Kasumi-1 (cell line): Measurements from ENCODE around the gene CACNA1D.
"Not testable (repeated sequence)": the region's sequence is repeated elsewhere in the genome, so short reads cannot be mapped to it uniquely, and the experiment has no call there.

ENCODE experiments used
- DNase-seq, 2 experiments: peaks; one replicate each; lab custom pipeline; 2025; lab: John Stamatoyannopoulos, UW

CACNA1D gene

GRCh38 chr3:53616971-53617892, 122.8 kb downstream of the CACNA1D start:
- DNase-seq = no peak

- no peak for DNase-seq
These were observed 123.6 kb downstream of the CACNA1D start for GRCh38 chr3:53617893-53618523.

GRCh38 chr3:53618524-53618906, 124.1 kb downstream of the CACNA1D start:
- no peak for DNase-seq

DNA sequence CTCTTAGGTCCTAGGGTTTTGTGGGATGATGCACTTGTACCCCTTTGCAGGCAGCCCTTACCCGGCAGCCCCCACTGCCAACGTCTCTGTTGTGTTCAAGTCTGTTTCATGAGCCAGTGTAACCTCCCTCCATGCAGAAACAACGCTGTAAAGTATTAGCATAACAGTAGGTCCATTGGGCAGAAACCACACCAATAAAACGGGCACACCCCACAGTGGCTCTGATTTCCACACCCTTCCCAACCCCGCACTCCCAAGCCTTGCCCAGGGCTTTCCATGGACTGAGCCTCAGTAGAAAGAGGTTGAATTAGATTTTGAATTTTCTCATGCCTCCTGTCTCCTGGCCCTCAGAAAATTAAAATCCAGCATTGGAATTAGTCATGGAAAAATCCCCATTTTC, 124.5 kb downstream of the CACNA1D start:
- no peak for DNase-seq

GRCh38 chr3:53624061-53624857, 129.8 kb downstream of the CACNA1D start:
- no peak for DNase-seq

GRCh38 chr3:53626876-53627275, 132.5 kb downstream of the CACNA1D start:
- no peak for DNase-seq

GRCh38 chr3:53628536-53629401, 134.4 kb downstream of the CACNA1D start:
- DNase-seq = no peak

GRCh38 chr3:53629402-53629723, 135.0 kb downstream of the CACNA1D start:
- DNase-seq = no peak

GRCh38 chr3:53630547-53630946, 136.1 kb downstream of the CACNA1D start:
- DNase-seq = no peak

DNA sequence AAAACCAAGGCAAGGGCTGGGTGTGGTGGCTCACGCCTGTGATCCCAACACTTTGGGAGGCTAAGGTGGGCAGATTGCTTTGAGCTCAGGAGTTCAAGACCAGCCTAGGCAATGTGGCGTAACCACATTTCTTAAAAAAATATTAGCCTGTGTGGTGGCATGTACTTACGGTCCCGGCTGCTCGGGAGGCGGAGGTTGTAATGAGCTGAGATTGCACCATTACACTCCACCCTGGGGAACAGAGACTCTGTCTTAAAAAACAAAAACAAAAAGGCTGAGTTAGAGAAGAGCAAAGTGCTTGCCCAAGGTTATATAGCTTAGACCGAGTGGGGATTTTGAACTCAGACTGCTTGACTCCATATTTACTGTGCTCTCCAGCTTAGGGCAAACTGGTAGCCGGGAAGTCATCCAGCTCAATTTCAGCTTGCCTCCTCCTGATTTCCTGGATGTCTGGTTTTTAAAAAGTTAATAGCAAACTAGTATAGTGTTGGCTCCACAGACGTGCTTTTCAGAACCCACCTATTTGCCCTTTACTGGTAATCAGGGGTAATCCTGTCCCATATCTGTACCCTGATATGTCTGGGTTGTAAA, 138.9 kb downstream of the CACNA1D start:
- no peak for DNase-seq

DNA sequence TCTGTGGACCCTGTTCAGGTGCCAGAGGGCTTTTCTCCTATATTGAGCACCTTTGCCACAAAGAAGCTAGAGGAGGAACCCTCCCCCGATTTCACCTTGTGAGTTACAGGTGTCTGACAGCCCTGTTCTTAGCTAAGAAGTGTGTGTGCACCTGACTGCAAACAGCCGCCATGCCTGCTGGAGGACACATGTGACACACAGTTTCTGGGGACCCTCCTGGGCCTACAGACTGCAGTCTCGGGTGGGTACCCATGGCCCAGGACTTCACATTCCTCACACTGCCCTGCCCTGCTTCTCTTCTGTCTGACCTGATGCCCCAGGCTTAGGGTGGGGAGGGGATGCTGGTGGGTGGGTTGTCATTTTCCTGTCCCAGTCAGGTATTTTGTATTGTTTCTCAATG, 140.6 kb downstream of the CACNA1D start:
- DNase-seq = no peak

DNA sequence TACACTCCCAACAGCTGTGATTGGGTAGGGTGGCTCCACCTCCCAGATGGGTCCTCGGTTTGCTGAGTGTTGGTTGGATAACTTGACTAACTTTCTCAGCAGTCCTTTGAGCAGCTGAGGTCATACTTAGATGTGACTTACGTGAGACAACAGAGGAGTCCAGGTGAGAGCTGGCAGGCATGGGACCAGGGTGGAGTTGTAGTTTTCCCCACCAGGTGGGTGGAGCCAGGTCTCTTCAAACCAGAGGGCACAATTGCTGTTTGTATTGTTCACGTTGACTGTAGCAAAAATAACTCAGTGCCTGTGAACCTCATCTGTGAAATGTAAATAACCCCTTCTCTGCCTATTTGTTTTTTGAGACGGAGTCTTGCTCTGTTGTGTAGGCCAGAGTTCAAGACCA, 144.4 kb downstream of the CACNA1D start:
- DNase-seq = not testable (repeated sequence)

DNA sequence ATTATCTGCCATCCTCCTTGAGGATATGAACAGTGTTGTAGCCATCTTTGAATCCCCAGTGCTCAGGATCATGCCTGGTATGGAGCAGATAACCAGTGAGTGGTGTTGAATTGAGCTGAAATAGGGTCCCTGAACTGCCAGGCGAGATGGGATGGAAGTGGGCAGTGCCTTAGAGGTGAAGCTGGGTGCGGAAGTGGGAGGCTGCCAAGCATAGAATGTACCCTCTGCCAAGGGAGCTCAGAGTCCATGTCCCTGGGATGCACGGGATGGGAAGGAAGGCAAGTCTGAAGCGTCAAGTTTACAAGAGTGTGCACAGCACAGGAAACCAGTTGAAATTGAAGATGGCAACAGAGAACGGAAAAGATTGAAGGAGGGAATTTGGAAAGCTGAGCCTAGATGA, 147.0 kb downstream of the CACNA1D start:
- no peak for DNase-seq

- no peak for DNase-seq
These were observed 147.8 kb downstream of the CACNA1D start for GRCh38 chr3:53642211-53642610.

- DNase-seq = no peak
These were observed 149.3 kb downstream of the CACNA1D start for GRCh38 chr3:53643757-53644156.

GRCh38 chr3:53645754-53646153, 151.3 kb downstream of the CACNA1D start:
- DNase-seq = no peak

DNA sequence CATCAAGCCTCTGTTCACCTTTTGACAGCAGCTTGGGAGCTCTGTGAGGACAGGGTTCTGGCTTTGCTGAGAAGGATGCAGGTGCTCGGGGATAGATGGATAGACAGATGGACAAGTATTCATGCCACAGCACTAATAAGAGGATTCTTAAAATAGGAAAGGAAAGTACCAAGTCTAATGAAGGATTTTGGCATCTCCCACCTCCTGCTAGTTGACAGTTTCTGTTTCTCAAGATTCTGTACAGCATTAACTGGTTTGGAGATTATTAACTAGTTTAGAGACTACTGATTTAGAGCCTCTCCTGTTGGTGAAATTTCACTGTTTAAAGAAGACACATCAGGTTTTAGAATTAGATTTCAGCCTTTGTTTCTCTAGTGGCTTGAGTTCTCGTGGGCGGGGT, 152.3 kb downstream of the CACNA1D start:
- DNase-seq = no peak

DNA sequence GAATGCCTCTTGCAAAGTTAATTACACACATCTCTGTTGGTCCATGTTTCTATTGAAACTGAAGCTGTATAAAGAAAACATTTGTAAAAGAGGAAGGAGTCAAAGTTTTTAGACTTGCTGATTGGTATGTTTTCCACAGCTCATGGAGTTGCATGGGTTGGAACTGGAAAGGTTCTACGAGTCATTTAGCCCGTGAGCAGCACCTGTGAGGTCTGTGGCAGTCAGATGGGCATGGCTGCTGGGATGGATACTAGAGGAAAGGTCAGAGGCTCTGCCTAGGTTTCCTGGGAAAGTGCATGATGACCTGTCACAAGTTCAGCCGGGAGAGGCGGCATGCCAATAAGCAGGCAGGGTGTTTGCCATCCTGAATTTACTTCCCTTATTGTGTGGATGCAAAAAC, 155.4 kb downstream of the CACNA1D start:
- no peak for DNase-seq

DNA sequence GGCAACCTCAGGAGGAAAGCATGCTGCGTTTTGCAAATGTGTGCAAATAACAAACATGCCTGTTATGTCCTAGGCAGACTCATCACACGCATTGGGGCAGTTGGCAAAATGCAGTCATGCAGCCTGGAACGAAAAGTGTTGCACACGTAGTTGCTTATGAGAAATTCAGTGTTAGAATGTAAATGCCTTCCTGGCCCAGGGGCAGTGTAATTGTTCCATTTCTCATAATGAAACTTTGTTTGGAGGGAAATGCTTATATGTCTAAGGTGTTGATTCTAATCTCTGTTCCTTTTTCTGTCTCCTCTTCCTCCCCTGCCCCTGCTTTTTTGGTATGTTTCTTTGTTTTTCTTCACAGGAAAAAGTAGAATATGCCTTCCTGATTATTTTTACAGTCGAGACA, 156.0 kb downstream of the CACNA1D start:
- no peak for DNase-seq

- no peak for DNase-seq
These were observed 156.7 kb downstream of the CACNA1D start for GRCh38 chr3:53650928-53651661.

GRCh38 chr3:53651927-53652326, 157.5 kb downstream of the CACNA1D start:
- no peak for DNase-seq
